ENCODE data around the gene AHNAK2. TPM values are rescaled to one million over a fixed set of nuclear protein-coding genes. Genes with fewer than 3 reads are reported as not detected.
"Not testable (repeated sequence)": the region's sequence is repeated elsewhere in the genome, so short reads cannot be mapped to it uniquely, and the experiment has no call there.

Gene AHNAK2
- total RNA-seq, 1 experiment from 2014 or later = 30.8 TPM

GRCh38 chr14:104919993-104920315, 58.2 kb downstream of the AHNAK2 start:
- ChIA-PET CTCF (no interaction called here), POLR2A (ENCODE audit: unreplicated experiment) (no interaction called here)
- no peaks in the 10 kb centered on the region for H4K20me1 ChIP-seq (ENCODE audit: insufficient read depth)
- no peak overlapping the region for H3K4me3 ChIP-seq
- no peaks in the 10 kb centered on the region for H3K4me1 ChIP-seq (replicated peaks; ENCODE audit: insufficient read depth)
- no peak for DNase-seq
- TF ChIP-seq EZH2 (IDR thresholded peaks at IDR 0.05; ENCODE audit: low read depth) (no peak), CTCF (conservative IDR thresholded peaks at IDR 0.05) (no peak)
- H3K79me2 ChIP-seq (ENCODE audit: low read depth) = no peaks in the 10 kb centered on the region
- no peak overlapping the region for H3K4me2 ChIP-seq
- peaks cover 14% of the 10 kb centered on the region for H3K27me3 ChIP-seq (ENCODE audit: insufficient read depth, low read depth)
- no peaks in the 10 kb centered on the region for H3K9me2 ChIP-seq (ENCODE audit: insufficient read depth)
- no peak overlapping the region for H2AFZ ChIP-seq
- H3K9me3 ChIP-seq (ENCODE audit: insufficient read depth, low read depth) = no peaks in the 10 kb centered on the region
- H3K36me3 ChIP-seq (ENCODE audit: low read depth) = no peaks in the 10 kb centered on the region
- no peak overlapping the region for H3K27ac ChIP-seq
- intact Hi-C loops (cut with micrococcal nuclease; ENCODE audit: unreplicated experiment) = no loop called here
- H3F3A ChIP-seq (ENCODE audit: insufficient read depth, low read depth) = no peaks in the 10 kb centered on the region
- no TSS peak for BruUV-seq (replicated peaks)

GRCh38 chr14:104919152-104919992, 58.8 kb downstream of the AHNAK2 start:
- H3K4me1 ChIP-seq (replicated peaks; ENCODE audit: insufficient read depth); DNase-seq; POLR2A ChIA-PET (ENCODE audit: unreplicated experiment); CTCF ChIA-PET; H3K9me2 ChIP-seq (ENCODE audit: insufficient read depth); H3K79me2 ChIP-seq (ENCODE audit: low read depth); H2AFZ ChIP-seq; H3K9me3 ChIP-seq (ENCODE audit: insufficient read depth, low read depth); H3K4me2 ChIP-seq; H3K36me3 ChIP-seq (ENCODE audit: low read depth); H3K27ac ChIP-seq; intact Hi-C loops (cut with micrococcal nuclease; ENCODE audit: unreplicated experiment); H4K20me1 ChIP-seq (ENCODE audit: insufficient read depth); BruUV-seq (replicated peaks); H3F3A ChIP-seq (ENCODE audit: insufficient read depth, low read depth); H3K4me3 ChIP-seq: not testable (repeated sequence)
- peaks cover 20% of the 10 kb centered on the region for H3K27me3 ChIP-seq (ENCODE audit: insufficient read depth, low read depth)

GRCh38 chr14:104917993-104918392, 60.2 kb downstream of the AHNAK2 start:
- H3F3A ChIP-seq (ENCODE audit: insufficient read depth, low read depth) = no peaks in the 10 kb centered on the region
- no peak for DNase-seq
- H3K4me3 ChIP-seq = no peak overlapping the region
- POLR2A ChIA-PET (ENCODE audit: unreplicated experiment) = no interaction called here
- H3K36me3 ChIP-seq (ENCODE audit: low read depth) = no peaks in the 10 kb centered on the region
- intact Hi-C loops (cut with micrococcal nuclease; ENCODE audit: unreplicated experiment) = no loop called here
- no peak for TF ChIP-seq EZH2 (IDR thresholded peaks at IDR 0.05; ENCODE audit: low read depth)
- no peak for TF ChIP-seq CTCF (conservative IDR thresholded peaks at IDR 0.05)
- BruUV-seq (replicated peaks) = no TSS peak
- no peak overlapping the region for H3K4me2 ChIP-seq
- H3K9me3 ChIP-seq (ENCODE audit: insufficient read depth, low read depth) = no peaks in the 10 kb centered on the region
- H3K27me3 ChIP-seq (ENCODE audit: insufficient read depth, low read depth) = peaks cover 31% of the 10 kb centered on the region
- no peaks in the 10 kb centered on the region for H3K79me2 ChIP-seq (ENCODE audit: low read depth)
- no peak overlapping the region for H2AFZ ChIP-seq
- CTCF ChIA-PET = no interaction called here
- no peak overlapping the region for H3K27ac ChIP-seq
- H4K20me1 ChIP-seq (ENCODE audit: insufficient read depth) = no peaks in the 10 kb centered on the region
- H3K4me1 ChIP-seq (replicated peaks; ENCODE audit: insufficient read depth) = no peaks in the 10 kb centered on the region
- H3K9me2 ChIP-seq (ENCODE audit: insufficient read depth) = no peaks in the 10 kb centered on the region

- no peaks in the 10 kb centered on the region for H3K4me1 ChIP-seq (replicated peaks; ENCODE audit: insufficient read depth)
- DNase-seq = no peak
- POLR2A ChIA-PET (ENCODE audit: unreplicated experiment) = no interaction called here
- no peak overlapping the region for H3K4me3 ChIP-seq
- H3K9me2 ChIP-seq (ENCODE audit: insufficient read depth) = no peaks in the 10 kb centered on the region
- no peak overlapping the region for H2AFZ ChIP-seq
- no peaks in the 10 kb centered on the region for H3K36me3 ChIP-seq (ENCODE audit: low read depth)
- H3K27ac ChIP-seq = no peak overlapping the region
- TF ChIP-seq CTCF (conservative IDR thresholded peaks at IDR 0.05) = no peak
- TF ChIP-seq EZH2 (IDR thresholded peaks at IDR 0.05; ENCODE audit: low read depth) = no peak
- no peaks in the 10 kb centered on the region for H3F3A ChIP-seq (ENCODE audit: insufficient read depth, low read depth)
- H3K27me3 ChIP-seq (ENCODE audit: insufficient read depth, low read depth) = peaks cover 31% of the 10 kb centered on the region
- peaks cover 3% of the 10 kb centered on the region; the same call in 1 of the 2 replicates for H3K9me3 ChIP-seq (ENCODE audit: insufficient read depth, low read depth)
- no peak overlapping the region for H3K4me2 ChIP-seq
- no peaks in the 10 kb centered on the region for H3K79me2 ChIP-seq (ENCODE audit: low read depth)
- BruUV-seq (replicated peaks) = no TSS peak
- no peaks in the 10 kb centered on the region for H4K20me1 ChIP-seq (ENCODE audit: insufficient read depth)
- intact Hi-C loops (cut with micrococcal nuclease; ENCODE audit: unreplicated experiment) = no loop called here
- CTCF ChIA-PET = no interaction called here
Observed at GRCh38 chr14:104917116-104917515, 61.1 kb downstream of the AHNAK2 start.
